ENCODE measurements around the gene KRT8.

The KRT8 gene

GRCh38 chr12:52901715-52902541 lies 2.9 kb downstream of the KRT8 start:
- Histone ChIP-seq H3K4me1 (peaks cover 0 to 11% (median 5%) of the 10 kb centered on the region in 4 donors), H3K27ac (no peak overlapping the region), H3K9me3 (no peaks in the 10 kb centered on the region), H3K27me3 (no peaks in the 10 kb centered on the region), H3K36me3 (peaks cover 0 to 30% (median 0%) of the 10 kb centered on the region in 3 donors), H3K4me3 (no peak overlapping the region)
- intact Hi-C loops (cut with DNase I; ENCODE audit: low total_unique reads): no loop called here
- no peak for TF ChIP-seq CTCF (IDR thresholded peaks at IDR 0.05)
- no peak for DNase-seq

- no peaks in the 10 kb centered on the region for H3K9me3 ChIP-seq
- DNase-seq: no peak
- no peak for TF ChIP-seq CTCF (IDR thresholded peaks at IDR 0.05)
- intact Hi-C loops (cut with DNase I; ENCODE audit: low total_unique reads): no loop called here
- no peak overlapping the region for H3K4me3 ChIP-seq
- H3K4me1 ChIP-seq: peaks cover 0 to 20% (median 9%) of the 10 kb centered on the region in 4 donors
- H3K27me3 ChIP-seq: no peaks in the 10 kb centered on the region
- H3K27ac ChIP-seq: no peak overlapping the region
- peaks cover 0 to 30% (median 0%) of the 10 kb centered on the region in 3 donors for H3K36me3 ChIP-seq
These were observed 3.8 kb downstream of the KRT8 start for GRCh38 chr12:52900896-52901714.

- Histone ChIP-seq H3K27me3 (no peaks in the 10 kb centered on the region), H3K27ac (no peak overlapping the region), H3K4me3 (no peak overlapping the region), H3K4me1 (peaks cover 0 to 24% (median 10%) of the 10 kb centered on the region in 4 donors), H3K9me3 (no peaks in the 10 kb centered on the region), H3K36me3 (peaks cover 0 to 30% (median 0%) of the 10 kb centered on the region in 3 donors)
- no peak for DNase-seq
- TF ChIP-seq CTCF (IDR thresholded peaks at IDR 0.05): no peak
- intact Hi-C loops (cut with DNase I; ENCODE audit: low total_unique reads): no loop called here
These were observed 4.5 kb downstream of the KRT8 start for GRCh38 chr12:52900166-52900895.

- peaks cover 0 to 26% (median 10%) of the 10 kb centered on the region in 4 donors for H3K4me1 ChIP-seq
- no peak overlapping the region for H3K4me3 ChIP-seq
- no peak for TF ChIP-seq CTCF (IDR thresholded peaks at IDR 0.05)
- intact Hi-C loops (cut with DNase I; ENCODE audit: low total_unique reads): no loop called here
- H3K27ac ChIP-seq: no peak overlapping the region
- H3K27me3 ChIP-seq: no peaks in the 10 kb centered on the region
- peaks cover 0 to 30% (median 0%) of the 10 kb centered on the region in 3 donors for H3K36me3 ChIP-seq
- no peaks in the 10 kb centered on the region for H3K9me3 ChIP-seq
- DNase-seq: no peak
These were observed 5.4 kb downstream of the KRT8 start for GRCh38 chr12:52899338-52900035.

All from tibial artery (tissue), 4 donors.